GM18873 (cell line): ENCODE results near the gene KRT79.

Experiments
- ATAC-seq: cut with Tn5 transposase; IDR thresholded peaks from one replicate; pipeline ENCODE4 v1.9.1; 2021; ENCODE audit warnings: mild to moderate bottlenecking, moderate library complexity, moderate number of reproducible peaks; ENCODE audit not compliant: unreplicated experiment, low FRiP score

Gene KRT79

GRCh38 chr12:52836042-52836466, 1.9 kb upstream of the KRT79 start:
- ATAC-seq: no peak

- ATAC-seq: no peak
These were observed 1.3 kb upstream of the KRT79 start for GRCh38 chr12:52835271-52836041.

GRCh38 chr12:52834727-52835001, 553 bp upstream of the KRT79 start:
- no peak for ATAC-seq

- ATAC-seq: no peak
These were observed 866 bp downstream of the KRT79 start for GRCh38 chr12:52832985-52833905.

GRCh38 chr12:52832451-52832850, 1.7 kb downstream of the KRT79 start:
- no peak for ATAC-seq

- ATAC-seq: no peak
These were observed 2.9 kb downstream of the KRT79 start for GRCh38 chr12:52831251-52831650.

- no peak for ATAC-seq
These were observed 3.9 kb downstream of the KRT79 start for GRCh38 chr12:52829986-52830770.

- no peak for ATAC-seq
These were observed 5.5 kb downstream of the KRT79 start for GRCh38 chr12:52828591-52829021.

GRCh38 chr12:52828156-52828555, 6.0 kb downstream of the KRT79 start:
- no peak for ATAC-seq

- no peak for ATAC-seq
These were observed 6.5 kb downstream of the KRT79 start for GRCh38 chr12:52827499-52828090.

GRCh38 chr12:52826611-52827498, 7.3 kb downstream of the KRT79 start:
- ATAC-seq: no peak

GRCh38 chr12:52825961-52826360, 8.2 kb downstream of the KRT79 start:
- no peak for ATAC-seq

- ATAC-seq: no peak
These were observed 9.2 kb downstream of the KRT79 start for GRCh38 chr12:52824741-52825410.

- ATAC-seq: no peak
These were observed 10.2 kb downstream of the KRT79 start for GRCh38 chr12:52823761-52824450.

GRCh38 chr12:52822771-52823510, 11.2 kb downstream of the KRT79 start:
- ATAC-seq: no peak

GRCh38 chr12:52821826-52822660, 12.1 kb downstream of the KRT79 start:
- no peak for ATAC-seq
